Adrenal gland (tissue), 5 donors: ENCODE data around the gene UVRAG.

ENCODE experiments used
- CTCF ChIP-seq, 6 experiments: fragments of 450-650 bp in 4 of 6; fragments of 200-600 bp in 2 of 6; sonication (generic) in 1 of 6; IDR thresholded peaks; 1 replicate in 5 of 6; 2 replicates in 1 of 6; pipeline versions ENCODE4 v1.5.1 to v1.8.0; 2016 to 2021; ENCODE audit warnings: antibody characterized with exemption in 6 of 6, mild to moderate bottlenecking in 2 of 6, moderate library complexity in 1 of 6
- POLR2A ChIP-seq, 2 donors: fragments of 450-650 bp; IDR thresholded peaks; one replicate each; pipeline ENCODE4 v1.6.1; 2017; ENCODE audit warnings: antibody characterized with exemption in 2 of 2, mild to moderate bottlenecking in 2 of 2, moderate library complexity in 1 of 2
- donor health status: DM: no; HTN: no; CAD: no.

GRCh38 chr11:75812542-75813040 is 2.4 kb upstream of the UVRAG start:
- TF ChIP-seq POLR2A (IDR thresholded peaks at IDR 0.05): no peak
- TF ChIP-seq CTCF (IDR thresholded peaks at IDR 0.05): no peak
